HL-60/S4 (cell line): Measurements from ENCODE around the gene TCTN2.

Source experiments
- in situ Hi-C: fragments of 300-500 bp; cut with MboI; formaldehyde crosslinking; loops from 2 replicates; pipeline ENCODE4 v1.14.3; 2022; ENCODE audit warnings: low sequenced_read_pairs

Gene TCTN2

DNA sequence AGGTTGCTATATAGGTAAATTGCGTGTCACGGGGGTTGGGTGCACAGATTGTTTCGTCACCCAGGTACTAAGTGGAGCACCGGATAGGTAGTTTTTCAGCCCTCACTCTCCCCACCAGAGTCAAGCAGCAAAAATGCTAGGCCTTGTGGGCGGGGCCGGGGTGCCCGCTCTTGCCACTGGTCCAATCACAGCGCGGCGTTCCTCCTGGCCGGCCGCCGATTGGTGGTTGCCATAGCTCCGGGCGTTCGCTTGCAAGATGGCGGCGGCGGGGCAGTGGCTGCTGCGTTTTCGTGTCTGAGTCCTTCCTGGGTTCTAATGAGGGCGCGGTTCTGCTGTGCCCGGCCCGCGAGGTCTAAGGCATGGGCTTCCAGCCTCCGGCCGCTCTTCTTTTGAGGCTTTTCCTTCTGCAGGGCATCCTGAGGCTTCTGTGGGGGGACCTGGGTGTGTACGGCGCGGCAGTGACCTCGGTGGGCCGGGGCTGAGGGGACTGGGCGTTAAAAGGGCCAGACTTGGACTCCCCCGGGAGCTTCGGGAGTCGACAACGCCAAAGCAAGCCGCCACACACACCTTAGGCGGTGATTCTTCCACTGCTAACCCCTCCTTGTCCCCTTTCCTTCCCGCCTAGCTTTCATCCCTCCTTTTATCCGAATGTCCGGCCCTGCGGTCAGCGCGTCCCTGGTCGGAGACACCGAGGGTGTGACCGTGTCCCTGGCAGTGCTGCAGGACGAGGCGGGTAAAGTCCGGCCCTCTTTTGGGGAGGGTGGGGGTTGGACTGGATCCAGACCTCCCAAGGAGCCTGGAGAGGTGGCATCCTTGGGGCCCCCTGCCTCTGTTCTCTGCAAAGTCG is at the start of gene TCTN2:
TSS of gene TCTN2 (plus strand) at position 232 of the 847 bp plus-strand sequence. CDS start at position 360, 128 bp downstream.
- in situ Hi-C loops = no loop called here

DNA sequence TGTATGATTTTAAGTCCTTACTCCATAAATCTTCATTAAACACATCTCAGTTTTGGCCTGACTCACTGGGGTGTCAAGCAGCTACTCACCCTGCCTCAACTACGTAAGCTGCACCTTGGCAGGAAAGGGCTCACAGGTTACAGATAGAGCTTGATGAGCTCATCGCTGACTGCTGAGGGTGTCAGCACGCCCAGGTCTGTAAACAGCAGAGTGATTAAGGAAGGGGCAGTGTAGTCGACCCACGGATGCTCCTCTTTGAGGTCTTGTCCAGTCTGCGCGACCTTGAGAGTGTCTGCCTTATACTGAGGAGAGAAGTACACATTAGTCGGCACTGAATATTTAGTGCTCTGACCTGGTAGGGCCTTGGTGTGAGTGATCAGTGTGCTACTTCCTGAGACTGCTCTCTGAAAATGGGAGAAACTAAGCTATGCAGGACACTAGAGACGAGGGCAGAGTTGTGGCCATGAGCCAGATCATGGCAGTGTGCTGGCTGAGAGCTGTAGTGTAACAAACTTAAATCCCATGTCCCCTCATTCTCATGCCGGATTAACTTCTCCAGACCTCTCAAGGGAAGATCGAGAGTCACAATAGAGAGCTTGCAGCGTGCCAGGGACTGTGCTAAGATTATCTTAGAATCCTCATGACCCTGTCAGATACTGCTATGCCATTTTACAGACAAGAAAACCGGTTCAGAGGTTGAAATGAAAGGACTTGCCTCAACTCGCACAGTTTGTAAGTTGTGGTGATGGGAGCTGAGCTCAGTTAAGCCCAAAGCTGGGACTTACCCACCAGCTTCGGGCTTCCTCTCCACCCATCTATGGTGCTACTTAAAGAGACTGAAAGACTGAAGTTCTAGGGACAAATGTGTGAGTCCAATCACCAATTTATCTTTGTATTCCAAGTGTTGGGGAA is 49.0 kb upstream of the TCTN2 start:
- in situ Hi-C loops = no loop called here

DNA sequence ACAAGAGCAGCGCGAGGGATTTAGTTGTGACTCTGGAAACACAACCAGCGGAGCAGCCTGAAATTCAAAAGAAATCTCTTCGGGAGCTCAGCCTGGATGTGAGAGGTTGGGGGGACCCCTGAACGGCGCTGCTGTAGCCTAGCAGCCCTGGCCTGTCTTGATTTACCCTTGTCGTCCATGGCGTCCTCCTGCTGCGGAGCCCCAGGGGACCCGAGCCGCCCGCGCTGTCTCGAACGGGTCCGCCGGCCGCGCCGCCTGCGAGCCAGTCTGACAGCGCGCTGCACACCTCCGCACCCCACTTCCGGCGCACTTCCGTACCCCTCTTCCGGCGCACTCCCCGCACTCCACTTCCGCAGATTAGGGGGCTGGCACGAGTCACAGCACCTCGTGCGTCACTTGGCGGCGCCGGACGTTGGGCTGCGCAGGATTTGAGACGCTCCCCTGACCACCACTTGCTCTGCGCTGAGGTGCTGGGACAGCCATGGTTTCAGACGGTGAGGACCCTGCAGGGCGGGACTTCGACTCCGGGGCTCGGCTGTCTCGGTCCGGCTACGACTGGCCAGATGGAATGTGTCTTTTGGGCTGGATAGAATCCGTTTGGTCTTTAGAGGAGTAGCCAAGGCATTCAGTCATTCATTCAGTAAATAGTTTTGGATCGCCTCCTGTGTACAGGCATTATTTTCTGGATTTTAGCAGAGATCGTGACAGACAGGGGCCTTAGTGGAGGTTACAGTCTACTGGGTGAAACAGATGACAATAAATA is 37.4 kb upstream of the TCTN2 start, which contains the start of the genes EIF2B1 and GTF2H3:
TSS of gene EIF2B1 (minus strand) at position 308 of the 763 bp plus-strand sequence. CDS start at position 179, 129 bp downstream.
TSS of gene GTF2H3 (plus strand) at position 451 of the 763 bp plus-strand sequence. CDS start at position 482, 31 bp downstream.
- in situ Hi-C loops = no loop called here

DNA sequence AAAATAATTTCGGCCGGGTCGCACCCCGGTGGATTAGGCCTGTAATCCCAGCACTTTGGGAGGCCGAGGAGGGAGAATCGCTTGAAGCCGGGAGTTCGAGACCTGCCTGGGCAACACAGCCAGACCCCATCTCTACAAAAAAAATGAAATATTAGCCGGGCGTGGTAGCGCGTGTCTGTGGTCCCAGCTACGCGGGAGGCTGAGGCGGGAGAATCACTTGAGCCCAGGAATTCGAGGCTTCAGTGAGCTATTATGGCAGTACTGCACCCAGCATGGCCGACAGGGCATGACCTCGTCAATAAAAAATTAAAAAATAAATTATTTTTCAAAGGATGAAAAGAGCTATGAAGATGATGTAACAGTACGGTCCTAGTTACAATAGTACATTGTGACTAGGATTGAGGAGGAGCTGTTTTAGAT is 36.8 kb upstream of the TCTN2 start:
- in situ Hi-C loops = no loop called here

DNA sequence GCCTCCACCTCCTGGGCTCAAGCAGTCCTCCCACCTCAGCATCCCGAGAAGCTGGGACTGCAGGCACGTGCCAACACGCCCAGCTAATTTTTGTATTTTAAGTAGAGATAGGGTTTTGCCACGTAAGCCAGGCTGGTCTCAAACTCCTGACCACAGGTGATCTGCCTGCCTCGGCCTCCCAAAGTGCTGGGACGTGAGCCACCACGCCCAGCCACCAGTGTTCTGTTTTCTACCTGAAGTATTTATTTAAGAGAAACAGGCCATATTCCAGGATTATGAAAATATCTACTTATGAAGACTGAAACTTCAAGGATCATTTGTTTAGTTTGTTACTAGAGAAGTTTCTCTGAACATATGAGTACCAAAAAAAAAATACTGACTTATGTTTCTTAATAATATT is 27.0 kb upstream of the TCTN2 start:
- in situ Hi-C loops = no loop called here

DNA sequence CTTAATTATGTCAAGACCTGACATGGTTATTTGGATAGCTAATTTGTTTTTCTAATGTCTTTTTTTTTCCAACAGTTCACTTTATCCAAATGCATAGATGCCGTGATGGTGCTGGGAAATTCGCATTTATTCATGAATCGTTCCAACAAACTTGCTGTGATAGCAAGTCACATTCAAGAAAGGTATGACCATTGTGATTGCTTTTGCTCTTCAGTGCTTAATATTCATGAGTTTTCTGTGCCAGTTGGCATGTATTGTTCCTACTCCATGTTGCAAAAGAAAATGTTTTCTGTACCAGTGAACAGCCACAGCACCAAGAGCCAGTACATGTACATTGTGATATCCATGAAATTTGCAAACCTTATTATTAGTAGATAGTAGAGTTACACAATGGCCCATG is 25.5 kb upstream of the TCTN2 start:
- in situ Hi-C loops = no loop called here

DNA sequence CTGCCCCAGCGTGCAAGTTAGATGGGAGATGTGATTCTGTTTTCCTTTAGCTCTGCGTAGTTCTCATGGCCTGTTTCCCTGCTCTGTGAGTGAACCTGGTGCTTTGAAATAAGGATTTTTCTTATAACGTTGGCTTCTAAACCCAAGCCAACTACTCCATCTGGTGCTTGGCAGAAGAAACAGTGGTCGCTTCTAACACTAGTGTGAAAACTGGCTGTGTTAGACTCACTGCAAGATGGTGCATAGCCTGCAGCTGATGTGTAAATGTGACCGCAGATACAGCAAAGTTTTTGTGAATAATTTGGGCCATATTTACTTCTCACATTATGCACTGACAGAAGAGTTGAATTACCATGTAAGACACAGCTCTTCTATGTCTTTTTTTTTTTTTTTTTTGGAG is 25.0 kb upstream of the TCTN2 start:
- in situ Hi-C loops = no loop called here

DNA sequence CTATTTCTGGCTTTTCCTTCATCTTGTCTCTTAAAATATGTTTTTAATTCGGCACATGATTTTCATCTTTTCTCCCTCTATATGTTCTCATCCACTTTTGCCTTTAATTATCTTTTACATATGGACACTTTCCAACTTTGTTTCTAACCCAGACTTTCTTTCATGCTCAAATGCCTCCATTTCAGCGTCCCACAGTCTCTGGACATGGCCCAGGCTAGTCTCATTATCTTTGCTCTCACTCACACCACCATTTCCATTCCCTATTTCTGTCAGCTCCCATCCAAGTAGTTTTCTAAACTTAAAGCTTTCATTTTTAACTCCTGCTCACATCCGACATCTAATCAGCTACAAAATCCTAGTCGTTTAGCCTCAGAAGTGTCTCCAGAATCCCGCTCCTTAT is 22.5 kb upstream of the TCTN2 start:
- in situ Hi-C loops = no loop called here

DNA sequence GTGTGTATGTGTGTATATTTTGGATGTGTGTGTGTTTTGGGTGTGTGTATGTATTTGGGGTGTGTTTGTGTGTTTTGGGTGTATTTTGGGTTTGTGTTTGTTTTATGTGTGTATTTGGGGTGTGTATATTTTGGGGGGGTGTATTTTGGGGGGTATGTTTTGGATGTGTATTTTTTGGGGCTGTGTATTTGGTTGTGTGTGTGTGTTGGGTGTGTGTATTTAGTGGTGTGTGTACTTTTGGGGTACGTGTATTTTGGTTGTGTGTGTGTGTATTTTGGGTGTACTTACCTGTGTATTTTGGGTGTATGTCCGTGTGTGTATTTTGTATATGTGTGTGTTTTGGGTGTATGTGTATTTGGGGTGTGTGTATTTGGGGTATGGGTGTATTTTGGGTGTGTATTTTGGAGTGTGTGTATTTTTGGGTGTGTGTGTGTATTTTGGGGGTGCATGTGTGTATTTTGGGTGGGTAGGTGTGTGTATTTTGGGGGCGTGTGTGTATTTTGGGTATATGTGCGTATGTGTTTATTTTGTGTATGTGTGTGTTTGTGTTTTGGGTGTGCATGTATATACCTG is 16.7 kb upstream of the TCTN2 start:
- in situ Hi-C loops = no loop called here

DNA sequence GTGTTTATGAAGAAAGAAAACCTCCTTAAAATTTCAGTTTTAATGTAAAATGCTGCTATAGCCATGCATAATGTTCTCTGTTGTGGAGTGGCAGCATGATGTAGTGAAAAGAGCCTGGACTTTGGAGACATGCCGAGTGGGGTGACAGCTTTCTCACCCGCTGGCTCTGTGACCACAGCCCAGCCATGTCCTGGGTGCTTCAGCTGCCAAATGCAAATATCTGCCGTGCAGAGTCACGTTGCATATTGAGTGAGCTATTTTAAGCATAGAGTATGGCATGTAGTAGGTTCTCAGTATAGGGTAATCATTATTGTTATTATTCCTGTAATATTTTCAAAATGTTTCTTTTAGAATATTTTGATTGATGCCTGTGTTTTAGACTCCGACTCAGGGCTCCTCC is 15.5 kb upstream of the TCTN2 start:
- in situ Hi-C loops = no loop called here

DNA sequence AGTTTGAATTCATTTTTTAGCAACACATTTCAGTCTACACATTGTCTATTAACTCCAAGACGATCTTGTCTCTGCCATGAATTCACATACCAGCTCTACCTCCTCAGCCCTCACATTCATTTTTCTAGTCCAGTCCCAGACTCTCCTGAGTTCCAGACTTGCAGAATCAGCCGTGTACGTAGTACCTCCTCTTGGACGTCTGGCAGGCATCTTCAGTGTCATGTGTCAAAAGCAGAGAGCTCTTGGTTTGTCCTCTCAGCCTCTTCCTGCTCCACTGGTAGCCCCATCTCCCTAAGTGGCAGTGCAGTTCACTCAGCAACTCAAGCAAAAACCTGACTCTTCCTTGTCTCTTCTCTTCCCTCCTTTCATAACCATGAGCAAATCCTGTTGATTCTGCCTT is 14.5 kb upstream of the TCTN2 start:
- in situ Hi-C loops = no loop called here

DNA sequence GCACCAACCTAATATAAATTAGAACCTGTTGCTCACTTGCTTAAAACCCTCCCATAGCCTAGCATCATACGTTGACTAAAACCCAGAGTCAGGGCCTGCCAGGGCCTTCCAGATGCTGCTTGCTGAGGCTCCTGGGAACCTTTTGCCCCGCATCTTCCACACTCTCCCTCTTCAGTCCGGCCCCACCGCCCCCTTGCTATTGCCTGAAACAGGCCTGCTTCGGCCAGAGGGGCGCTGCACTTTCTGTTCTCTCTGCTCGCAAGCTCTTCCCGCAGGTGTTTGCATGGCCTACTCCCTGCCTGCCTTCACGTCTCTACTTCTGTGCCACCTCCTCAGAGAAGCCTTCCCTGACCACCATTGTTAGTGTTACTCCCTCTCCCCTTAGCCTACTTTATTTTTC is 13.7 kb upstream of the TCTN2 start:
- in situ Hi-C loops = no loop called here

DNA sequence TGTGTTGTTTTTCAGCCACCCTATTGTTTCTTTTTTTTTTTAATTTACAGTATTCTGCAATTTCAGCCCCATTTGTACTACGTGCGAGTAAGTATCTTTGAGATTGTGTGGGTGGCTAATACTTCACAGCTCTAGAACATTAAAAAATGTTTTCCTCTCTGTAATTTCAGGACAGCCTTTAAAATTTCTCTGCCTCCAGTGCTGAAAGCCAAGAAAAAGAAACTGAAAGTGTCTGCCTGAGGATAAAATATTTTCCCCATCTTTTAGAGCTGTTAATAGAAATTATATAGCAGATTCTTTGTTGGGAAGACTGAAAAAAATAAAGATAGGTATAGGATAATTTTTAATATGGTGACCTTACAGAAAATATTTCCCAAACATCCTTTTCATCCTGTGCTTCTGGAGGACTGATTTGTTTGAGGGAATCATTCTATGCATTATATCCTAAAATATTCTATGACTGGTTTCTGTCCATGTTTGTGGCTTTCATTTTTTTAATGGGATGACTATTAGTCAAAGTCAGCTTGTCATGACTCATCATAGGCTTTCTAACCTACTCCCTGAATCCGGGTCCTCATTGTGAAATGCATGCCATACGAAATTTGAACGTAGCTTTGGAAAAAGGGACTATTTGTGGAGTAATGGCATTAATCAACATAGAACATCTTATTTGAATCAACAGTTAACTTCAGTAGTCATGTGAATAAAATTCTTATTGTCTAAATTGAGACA is 10.8 kb upstream of the TCTN2 start:
- in situ Hi-C loops = no loop called here

DNA sequence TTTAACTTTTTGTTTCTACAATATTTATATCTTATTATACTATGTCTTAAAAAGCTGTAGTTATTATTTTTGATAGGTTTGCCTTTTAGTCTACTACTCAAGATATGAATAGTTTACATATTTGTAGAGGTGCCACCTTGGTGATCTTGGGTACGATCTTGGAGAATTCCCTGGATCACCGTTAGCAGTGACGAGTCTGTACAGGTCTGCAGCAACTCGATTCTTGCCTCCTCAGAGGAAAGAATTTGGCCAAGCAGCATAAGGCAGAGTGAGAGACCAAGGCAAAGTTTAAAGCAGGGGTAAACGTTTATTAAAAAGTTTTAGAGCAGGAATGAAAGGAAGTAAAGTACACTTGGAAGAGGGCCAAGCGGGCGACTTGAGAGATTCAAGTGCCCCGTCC is 3.1 kb upstream of the TCTN2 start:
- in situ Hi-C loops = no loop called here

DNA sequence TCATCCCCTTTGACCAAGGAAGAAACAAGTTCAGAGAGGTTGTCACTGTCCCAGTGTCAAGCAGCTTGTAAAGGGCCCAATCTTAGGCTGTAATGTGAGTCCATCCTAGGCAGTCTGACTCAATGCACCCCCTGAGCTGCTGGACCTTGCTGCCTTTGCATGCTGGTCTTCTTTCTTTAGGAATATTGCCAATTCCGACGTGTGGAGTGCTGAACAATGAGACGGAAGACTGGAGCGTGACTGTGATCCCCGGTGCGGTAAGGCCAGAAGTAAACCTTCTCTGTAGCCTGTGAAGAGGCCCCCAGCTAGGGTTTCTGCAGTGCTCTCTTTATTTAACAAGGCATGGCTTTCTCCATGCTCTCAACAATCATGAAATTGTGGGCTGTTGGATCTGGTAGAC is 963 bp downstream of the TCTN2 start:
- in situ Hi-C loops = no loop called here

DNA sequence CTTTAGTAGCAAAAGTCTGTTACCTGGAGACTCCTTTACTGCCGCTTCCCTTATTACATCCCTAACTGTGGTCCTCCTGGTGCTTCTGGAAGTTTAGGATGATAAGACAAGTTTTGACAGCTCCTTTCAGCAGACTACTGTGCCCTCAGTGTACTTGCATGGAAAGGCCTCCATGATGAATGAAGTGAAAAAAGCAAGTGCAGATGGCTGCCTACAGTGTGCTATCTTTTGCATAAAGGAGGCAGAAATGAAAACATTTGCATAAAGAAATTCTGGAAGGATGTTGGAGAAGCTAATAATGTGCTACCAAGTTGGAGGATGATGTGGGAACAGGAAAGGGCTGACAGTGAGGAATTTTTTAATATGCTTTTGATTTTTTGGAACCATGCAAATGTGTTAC is 4.5 kb downstream of the TCTN2 start:
- in situ Hi-C loops = no loop called here

DNA sequence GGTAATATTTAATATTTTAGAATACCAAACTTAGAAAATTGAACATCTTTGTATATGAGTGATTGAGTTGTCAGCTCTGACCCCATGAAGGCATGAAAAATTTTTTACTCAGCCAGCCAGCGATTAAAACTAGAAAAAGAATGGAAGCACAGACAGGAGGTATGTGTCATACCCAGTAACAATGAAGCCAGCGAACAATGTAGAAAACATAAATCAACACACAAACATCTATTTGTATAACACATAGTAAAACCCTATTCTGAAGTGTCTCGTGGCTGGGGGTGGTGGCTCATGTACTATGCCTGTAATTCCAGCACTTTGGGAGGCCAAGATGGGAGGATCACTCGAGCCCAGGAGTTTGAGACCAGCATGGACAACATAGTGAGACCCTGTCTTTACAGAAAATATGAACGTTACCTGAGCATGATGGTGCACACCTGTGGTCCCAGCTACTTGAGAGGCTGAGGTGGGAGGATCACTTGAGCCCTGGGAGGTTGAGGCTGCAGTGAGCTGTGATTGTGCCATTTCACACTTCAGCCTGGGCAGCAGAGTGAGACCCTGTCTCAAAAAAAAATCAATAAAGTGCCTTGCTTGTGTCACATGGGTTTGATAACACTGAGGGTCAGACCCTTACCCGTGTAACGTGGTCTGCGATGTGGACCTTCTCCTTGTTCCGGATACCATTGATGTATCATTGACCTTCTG is 5.9 kb downstream of the TCTN2 start:
- in situ Hi-C loops = no loop called here

DNA sequence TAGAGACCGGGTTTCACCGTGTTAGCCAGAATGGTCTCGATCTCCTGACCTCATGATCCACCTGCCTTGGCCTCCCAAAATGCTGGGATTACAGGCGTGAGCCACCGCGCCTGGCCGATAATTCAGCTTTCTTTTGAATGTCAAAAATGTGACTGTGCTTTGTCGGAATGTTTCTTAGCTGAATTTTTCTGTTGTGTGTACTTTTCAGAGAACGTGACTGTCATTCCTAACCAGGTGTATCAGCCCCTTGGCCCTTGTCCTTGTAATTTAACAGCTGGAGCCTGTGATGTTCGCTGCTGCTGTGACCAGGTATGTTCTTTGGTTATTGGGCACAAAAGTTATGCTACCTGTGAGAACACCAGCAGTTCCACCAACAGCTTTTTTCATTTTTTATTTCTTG is 8.1 kb downstream of the TCTN2 start:
- in situ Hi-C loops = no loop called here

DNA sequence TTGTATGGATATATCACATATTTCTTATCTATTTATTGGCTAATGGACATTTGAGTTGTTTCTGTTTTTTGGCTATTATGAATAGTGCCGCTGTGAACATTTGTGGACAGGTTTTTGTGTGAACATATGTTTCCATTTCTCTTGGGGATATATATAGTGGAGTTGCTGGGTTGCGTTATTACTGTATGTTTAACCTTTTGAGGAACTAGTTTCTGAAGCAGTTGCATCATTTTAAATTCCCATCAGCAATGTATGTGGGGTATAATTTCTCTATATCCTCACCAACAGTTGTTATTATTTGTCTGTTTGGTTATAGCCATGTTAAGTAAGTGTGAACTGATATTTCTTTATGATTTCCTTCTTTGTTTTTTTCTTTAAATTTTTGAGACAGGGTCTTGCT is 10.7 kb downstream of the TCTN2 start:
- in situ Hi-C loops = no loop called here
